MCF 10A (cell line): ENCODE results near the gene THY1. TPM values are rescaled to one million over a fixed set of nuclear protein-coding genes. Genes with fewer than 3 reads are reported as not detected.
"Not testable (repeated sequence)": the region's sequence is repeated elsewhere in the genome, so short reads cannot be mapped to it uniquely, and the experiment has no call there.

Experiments
- BruUV-seq: library from RNA; stranded (reverse); fragments of 400-500 nt; replicated peaks from 2 replicates; lab custom pipeline; 2021; lab: Mats Ljungman, UMichigan
- CTCF ChIA-PET: fragments of 300-600 bp; sonication (Branson Sonifier 250); formaldehyde crosslinking; extraction: SDS; loops from one replicate; lab custom pipeline; 2021; ENCODE audit warnings: antibody characterized with exemption, inconsistent platforms; lab: Yijun Ruan, JAX
- POLR2A ChIA-PET: fragments of 300-600, 350-650 bp; sonication (Branson Sonifier 250); formaldehyde crosslinking; extraction: SDS; loops from one replicate; lab custom pipeline; 2020; ENCODE audit warnings: antibody characterized with exemption, inconsistent platforms; lab: Yijun Ruan, JAX
- DNase-seq: peaks from one replicate; pipeline ENCODE4 v3.0.0-alpha.2; 2018; ENCODE audit not compliant: unreplicated experiment
- H3K27ac Mint-ChIP-seq: one replicate; pipeline ENCODE4 v1.8.0; 2022; ENCODE audit warnings: mild to moderate bottlenecking, low read depth, mixed read lengths; ENCODE audit not compliant: unreplicated experiment
- H3K27me3 Mint-ChIP-seq: one replicate; pipeline ENCODE4 v1.8.0; 2022; ENCODE audit warnings: mixed read lengths; ENCODE audit not compliant: insufficient read depth, unreplicated experiment
- H3K36me3 Mint-ChIP-seq: one replicate; pipeline ENCODE4 v1.8.0; 2022; ENCODE audit warnings: mild to moderate bottlenecking, moderate library complexity, mixed read lengths; ENCODE audit not compliant: insufficient read depth, unreplicated experiment
- H3K4me1 Mint-ChIP-seq: one replicate; pipeline ENCODE4 v1.8.0; 2022; ENCODE audit warnings: mixed read lengths; ENCODE audit not compliant: insufficient read depth, unreplicated experiment
- H3K4me3 Mint-ChIP-seq: one replicate; pipeline ENCODE4 v1.8.0; 2022; ENCODE audit warnings: mild to moderate bottlenecking, moderate library complexity, mixed read lengths; ENCODE audit not compliant: unreplicated experiment
- H3K9me3 Mint-ChIP-seq: one replicate; pipeline ENCODE4 v1.8.0; 2022; ENCODE audit warnings: mixed read lengths; ENCODE audit not compliant: unreplicated experiment
- CTCF ChIP-seq: fragments of 200-600 bp; IDR thresholded peaks from one replicate; pipeline ENCODE4 v1.8.0; 2022; ENCODE audit warnings: antibody characterized with exemption, mild to moderate bottlenecking; ENCODE audit not compliant: unreplicated experiment
- intact Hi-C: fragments of 100-400 bp; cut with micrococcal nuclease; formaldehyde crosslinking; loops from 2 replicates; pipeline ENCODE4 v1.14.1; 2022
- total RNA-seq: library from RNA; stranded (reverse); gene quantifications from 2 replicates; pipeline ENCODE4 v1.2.3, GENCODE V29; 2022

The THY1 gene
- total RNA-seq, 1 experiment from 2014 or later, result not detected

GRCh38 chr11:119412072-119412471 lies 10.9 kb downstream of the THY1 start:
- intact Hi-C loops, result no loop called here
- Mint-ChIP-seq H3K4me3 (no peak overlapping the region), H3K27me3 (no peaks in the 10 kb centered on the region), H3K36me3 (no peaks in the 10 kb centered on the region), H3K4me1 (peaks cover 6% of the 10 kb centered on the region), H3K27ac (no peak overlapping the region), H3K9me3 (peaks cover 14% of the 10 kb centered on the region)
- BruUV-seq, result no TSS peak
- DNase-seq, result no peak
- TF ChIP-seq CTCF, result no peak
- CTCF ChIA-PET, result interaction anchor here (0.6 to 1.2 kb wide), 2 partner anchors 63 to 89 kb away, joined by 3 read pairs; no protein-coding TSS in a partner anchor
- POLR2A ChIA-PET, result no interaction called here

- no peak for DNase-seq
- H3K36me3 Mint-ChIP-seq, result no peaks in the 10 kb centered on the region
- intact Hi-C loops, result no loop called here
- POLR2A ChIA-PET, result no interaction called here
- H3K27ac Mint-ChIP-seq, result no peak overlapping the region
- peaks cover 14% of the 10 kb centered on the region for H3K9me3 Mint-ChIP-seq
- no peak overlapping the region for H3K4me3 Mint-ChIP-seq
- TF ChIP-seq CTCF, result no peak
- no peaks in the 10 kb centered on the region for H3K4me1 Mint-ChIP-seq
- no TSS peak for BruUV-seq
- CTCF ChIA-PET, result interaction anchor here (0.6 to 0.7 kb wide), 2 partner anchors 60 to 1035 kb away, joined by 3 to 4 read pairs; no protein-coding TSS in a partner anchor
- H3K27me3 Mint-ChIP-seq, result no peaks in the 10 kb centered on the region
Measured at GRCh38 chr11:119410501-119410900, 12.5 kb downstream of the THY1 start.

- no TSS peak for BruUV-seq
- ChIA-PET CTCF (interaction anchor here (0.6 to 1.1 kb wide), 2 partner anchors 53 to 1476 kb away, joined by 3 to 5 read pairs; no protein-coding TSS in a partner anchor), POLR2A (no interaction called here)
- H3K4me1 Mint-ChIP-seq, result peaks cover 4% of the 10 kb centered on the region
- intact Hi-C loops, result no loop called here
- H3K9me3 Mint-ChIP-seq, result peaks cover 14% of the 10 kb centered on the region
- no peaks in the 10 kb centered on the region for H3K27me3 Mint-ChIP-seq
- no peak for DNase-seq
- TF ChIP-seq CTCF, result no peak
- no peak overlapping the region for H3K4me3 Mint-ChIP-seq
- no peak overlapping the region for H3K27ac Mint-ChIP-seq
- H3K36me3 Mint-ChIP-seq, result no peaks in the 10 kb centered on the region
Measured at GRCh38 chr11:119409731-119410130, 13.2 kb downstream of the THY1 start.

- Mint-ChIP-seq H3K27ac (no peak overlapping the region), H3K36me3 (no peaks in the 10 kb centered on the region), H3K27me3 (no peaks in the 10 kb centered on the region), H3K4me1 (peaks cover 5% of the 10 kb centered on the region), H3K9me3 (no peaks in the 10 kb centered on the region), H3K4me3 (no peak overlapping the region)
- TF ChIP-seq CTCF, result no peak
- ChIA-PET POLR2A (no interaction called here), CTCF (interaction anchor here (0.7 kb wide), 1 partner anchor 11 kb away, joined by 3 read pairs; no protein-coding TSS in a partner anchor)
- no TSS peak for BruUV-seq
- DNase-seq, result no peak
- intact Hi-C loops, result no loop called here
Measured at GRCh38 chr11:119406005-119406404, 17.0 kb downstream of the THY1 start.

GRCh38 chr11:119405448-119405847 lies 17.5 kb downstream of the THY1 start:
- H3K9me3 Mint-ChIP-seq, BruUV-seq, intact Hi-C loops, H3K4me3 Mint-ChIP-seq, DNase-seq, H3K36me3 Mint-ChIP-seq, H3K4me1 Mint-ChIP-seq, H3K27me3 Mint-ChIP-seq: not testable (repeated sequence)
- ChIA-PET POLR2A (interaction anchor here (1.0 kb wide), 1 partner anchor 12 kb away, joined by 3 read pairs; no protein-coding TSS in a partner anchor), CTCF (interaction anchor here (0.9 kb wide), 1 partner anchor 82 kb away, joined by 5 read pairs; no protein-coding TSS in a partner anchor)
- peak overlapping the region; percentile 36 for H3K27ac Mint-ChIP-seq
